ENCODE results near the gene COL6A3. TPM values are rescaled to one million over a fixed set of nuclear protein-coding genes. Genes with fewer than 3 reads are reported as not detected.

The COL6A3 gene
- polyA plus RNA-seq, 1 of the 3 experiments (the other 2 are of a cell fraction): 18.5 TPM

DNA sequence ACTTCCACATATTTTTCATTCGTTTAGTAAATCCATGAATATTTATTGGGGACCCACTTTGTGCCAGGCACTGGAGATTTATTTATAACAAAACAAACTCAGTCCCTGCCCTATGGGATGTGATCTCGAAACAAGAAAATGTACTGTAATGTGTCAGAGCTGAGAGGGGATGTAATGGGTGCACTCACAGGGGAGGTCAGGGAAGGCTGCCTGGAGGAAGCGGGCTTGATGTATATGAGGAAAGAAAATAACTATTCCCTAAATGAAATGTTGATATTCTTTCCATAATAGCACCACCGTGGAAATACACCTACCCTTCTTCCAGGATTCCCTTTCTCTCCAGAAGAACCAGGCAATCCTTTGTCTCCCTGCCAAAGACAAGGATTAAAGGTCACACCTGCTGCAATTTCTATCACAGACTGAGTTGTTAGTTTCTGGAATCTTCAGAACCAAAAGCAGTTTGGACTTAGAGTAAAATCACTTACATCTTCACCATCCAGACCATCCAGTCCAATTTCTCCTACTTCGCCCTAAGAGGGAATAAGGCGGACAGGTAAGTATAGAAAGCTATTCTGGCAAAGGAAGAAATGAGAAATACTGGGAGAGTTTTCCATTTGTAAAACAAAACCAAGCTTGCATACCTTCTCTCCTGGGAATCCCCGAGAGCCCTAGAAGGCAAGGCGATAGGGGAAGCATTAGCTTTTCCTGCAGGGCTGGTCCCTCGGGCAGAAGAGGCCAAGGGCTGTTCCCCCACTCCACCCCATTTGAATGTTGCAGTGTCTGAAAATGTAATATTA, 55.0 kb downstream of the COL6A3 start:
- no peak for DNase-seq
- H3K79me2 ChIP-seq (ENCODE audit: insufficient read depth): no peaks in the 10 kb centered on the region
- H3K27ac ChIP-seq (ENCODE audit: low read depth in 2 of 2, low read length in 1 of 2): no peak overlapping the region
- H3K36me3 ChIP-seq (replicated peaks in 1 of 2; ENCODE audit: control insufficient read depth in 1 of 2, insufficient read depth in 2 of 2, low read length in 1 of 2): peaks cover 0 to 14% of the 10 kb centered on the region in 2 experiments
- 75% methylated on average over 9 of the region's 9 CpGs for WGBS (ENCODE audit: low lambda C conversion rate)
- no peak overlapping the region for H3K4me2 ChIP-seq
- H3K27me3 ChIP-seq (ENCODE audit: insufficient read depth): no peaks in the 10 kb centered on the region
- H3K9me3 ChIP-seq: no peaks in the 10 kb centered on the region
- no peaks in the 10 kb centered on the region for H3K9me2 ChIP-seq
- no peak overlapping the region for H3K4me3 ChIP-seq (ENCODE audit: low read depth in 2 of 2, low read length in 1 of 2)
- TF ChIP-seq REST (IDR thresholded peaks at IDR 0.05; ENCODE audit: low read depth, low read length): no peak
- no peak for TF ChIP-seq GATA2 (CRISPR knock-in tag; IDR thresholded peaks at IDR 0.05)
- no peak for TF ChIP-seq MAX (IDR thresholded peaks at IDR 0.05; ENCODE audit: low read depth)
- no peak for TF ChIP-seq FOXJ3 (CRISPR knock-in tag; IDR thresholded peaks at IDR 0.05)
- no peak for TF ChIP-seq USF1 (IDR thresholded peaks at IDR 0.05; ENCODE audit: borderline replicate concordance, low read depth)
- TF ChIP-seq TCF12 (IDR thresholded peaks at IDR 0.05): no peak
- no peak for TF ChIP-seq YY1 (IDR thresholded peaks at IDR 0.05; ENCODE audit: low read depth)
- TF ChIP-seq, protein P1, sequence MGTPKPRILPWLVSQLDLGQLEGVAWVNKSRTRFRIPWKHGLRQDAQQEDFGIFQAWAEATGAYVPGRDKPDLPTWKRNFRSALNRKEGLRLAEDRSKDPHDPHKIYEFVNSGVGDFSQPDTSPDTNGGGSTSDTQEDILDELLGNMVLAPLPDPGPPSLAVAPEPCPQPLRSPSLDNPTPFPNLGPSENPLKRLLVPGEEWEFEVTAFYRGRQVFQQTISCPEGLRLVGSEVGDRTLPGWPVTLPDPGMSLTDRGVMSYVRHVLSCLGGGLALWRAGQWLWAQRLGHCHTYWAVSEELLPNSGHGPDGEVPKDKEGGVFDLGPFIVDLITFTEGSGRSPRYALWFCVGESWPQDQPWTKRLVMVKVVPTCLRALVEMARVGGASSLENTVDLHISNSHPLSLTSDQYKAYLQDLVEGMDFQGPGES (IDR thresholded peaks at IDR 0.05; ENCODE audit: low read depth, low read length): no peak
- TF ChIP-seq CHD2 (IDR thresholded peaks at IDR 0.05; ENCODE audit: low read length, partially characterized antibody): no peak
- TF ChIP-seq EP300 (IDR thresholded peaks at IDR 0.05; ENCODE audit: borderline replicate concordance in 1 of 2, low read depth in 1 of 2, low read length in 1 of 2): no peak
- no peak for TF ChIP-seq MXI1 (IDR thresholded peaks at IDR 0.05; ENCODE audit: low read depth, low read length)
- no peak for TF ChIP-seq CTCF (IDR thresholded peaks at IDR 0.05)
- no peak for TF ChIP-seq EZH2phosphoT487 (IDR thresholded peaks at IDR 0.05; ENCODE audit: borderline replicate concordance, low read depth)
- TF ChIP-seq ELF1 (IDR thresholded peaks at IDR 0.05): no peak
- no peak for TF ChIP-seq FOXM1 (IDR thresholded peaks at IDR 0.05; ENCODE audit: low read depth)
- ChIA-PET CTCF (no interaction called here), POLR2A (no interaction called here)
- no peaks in the 10 kb centered on the region for H4K20me1 ChIP-seq (ENCODE audit: insufficient read depth)
- no peaks in the 10 kb centered on the region for H3F3A ChIP-seq (replicated peaks; ENCODE audit: insufficient read depth)
- no peak overlapping the region for H3K9ac ChIP-seq
- no peak overlapping the region for H2AFZ ChIP-seq (ENCODE audit: low read depth)
- no peaks in the 10 kb centered on the region; a peak in 1 of 4 replicates for H3K4me1 ChIP-seq (ENCODE audit: control insufficient read depth in 1 of 2, insufficient read depth in 2 of 2, low read depth in 1 of 2, low read length in 1 of 2)

All from SK-N-SH (cell line).